DND-41 (cell line): ENCODE results near the gene CREB1.

Source experiments
- EZH2 ChIP-seq: IDR thresholded peaks from 3 replicates; pipeline ENCODE4 v1.6.1; 2012; ENCODE audit warnings: borderline replicate concordance, low read depth, mild to moderate bottlenecking, moderate library complexity, low read length, inconsistent platforms; ENCODE audit not compliant: severe bottlenecking
- TF ChIP-seq, protein P1 (sequence below): IDR thresholded peaks from 2 replicates; pipeline ENCODE4 v1.5.1; 2012; ENCODE audit warnings: borderline replicate concordance, low read length, moderate library complexity, mild to moderate bottlenecking; ENCODE audit not compliant: poor library complexity, severe bottlenecking; ENCODE audit errors: extremely low read depth

GRCh38 chr2:207619764-207620203 is 90.0 kb downstream of the CREB1 start:
- no peak for TF ChIP-seq EZH2
- TF ChIP-seq, protein P1, sequence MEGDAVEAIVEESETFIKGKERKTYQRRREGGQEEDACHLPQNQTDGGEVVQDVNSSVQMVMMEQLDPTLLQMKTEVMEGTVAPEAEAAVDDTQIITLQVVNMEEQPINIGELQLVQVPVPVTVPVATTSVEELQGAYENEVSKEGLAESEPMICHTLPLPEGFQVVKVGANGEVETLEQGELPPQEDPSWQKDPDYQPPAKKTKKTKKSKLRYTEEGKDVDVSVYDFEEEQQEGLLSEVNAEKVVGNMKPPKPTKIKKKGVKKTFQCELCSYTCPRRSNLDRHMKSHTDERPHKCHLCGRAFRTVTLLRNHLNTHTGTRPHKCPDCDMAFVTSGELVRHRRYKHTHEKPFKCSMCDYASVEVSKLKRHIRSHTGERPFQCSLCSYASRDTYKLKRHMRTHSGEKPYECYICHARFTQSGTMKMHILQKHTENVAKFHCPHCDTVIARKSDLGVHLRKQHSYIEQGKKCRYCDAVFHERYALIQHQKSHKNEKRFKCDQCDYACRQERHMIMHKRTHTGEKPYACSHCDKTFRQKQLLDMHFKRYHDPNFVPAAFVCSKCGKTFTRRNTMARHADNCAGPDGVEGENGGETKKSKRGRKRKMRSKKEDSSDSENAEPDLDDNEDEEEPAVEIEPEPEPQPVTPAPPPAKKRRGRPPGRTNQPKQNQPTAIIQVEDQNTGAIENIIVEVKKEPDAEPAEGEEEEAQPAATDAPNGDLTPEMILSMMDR, result no peak
